Calu3 (cell line): Measurements from ENCODE around the gene PSME3IP1. TPM values are rescaled to one million over a fixed set of nuclear protein-coding genes. Genes with fewer than 3 reads are reported as not detected.

Experiments
- BruUV-seq: library from RNA; stranded (reverse); fragments of 400-500 nt; replicated peaks from 2 replicates; lab custom pipeline; 2021; lab: Mats Ljungman, UMichigan
- CTCF ChIA-PET: fragments of 300-600 bp; sonication (Branson Sonifier 250); formaldehyde crosslinking; loops from one replicate; lab custom pipeline; 2022; ENCODE audit warnings: antibody characterized with exemption; lab: Charles Lee
- DNase-seq: peaks from one replicate; pipeline ENCODE4 v3.0.0; 2022
- H3K27ac Mint-ChIP-seq: one replicate; pipeline ENCODE4 v1.8.0; 2022; ENCODE audit warnings: mixed read lengths; ENCODE audit not compliant: unreplicated experiment
- H3K27me3 Mint-ChIP-seq: one replicate; pipeline ENCODE4 v1.8.0; 2022; ENCODE audit warnings: mixed read lengths; ENCODE audit not compliant: unreplicated experiment
- H3K36me3 Mint-ChIP-seq: one replicate; pipeline ENCODE4 v1.8.0; 2022; ENCODE audit warnings: mild to moderate bottlenecking, moderate library complexity, mixed read lengths; ENCODE audit not compliant: insufficient read depth, unreplicated experiment
- H3K4me1 Mint-ChIP-seq: one replicate; pipeline ENCODE4 v1.8.0; 2022; ENCODE audit warnings: mild to moderate bottlenecking, low read depth, mixed read lengths; ENCODE audit not compliant: unreplicated experiment
- H3K4me3 Mint-ChIP-seq: one replicate; pipeline ENCODE4 v1.8.0; 2022; ENCODE audit warnings: mild to moderate bottlenecking, low read depth, moderate library complexity, mixed read lengths; ENCODE audit not compliant: unreplicated experiment
- H3K9me3 Mint-ChIP-seq: one replicate; pipeline ENCODE4 v1.8.0; 2022; ENCODE audit warnings: low read depth, mixed read lengths; ENCODE audit not compliant: unreplicated experiment
- intact Hi-C: fragments of 100-400 bp; cut with micrococcal nuclease; formaldehyde crosslinking; loops from one replicate; pipeline ENCODE4 v1.10.0; 2022; ENCODE audit not compliant: unreplicated experiment
- total RNA-seq: library from RNA; stranded (reverse); gene quantifications from 2 replicates; pipeline ENCODE4 v1.2.3, GENCODE V29; 2022
- TF ChIP-seq, protein P1 (sequence below): fragments of 200-600 bp; IDR thresholded peaks from one replicate; pipeline ENCODE4 v1.8.0; 2022; ENCODE audit warnings: antibody characterized with exemption; ENCODE audit not compliant: unreplicated experiment

PSME3IP1 gene
- total RNA-seq, 1 experiment from 2014 or later, result 171 TPM

GRCh38 chr16:57125969-57126368 is 59.9 kb downstream of the PSME3IP1 start:
- no peak overlapping the region for H3K4me3 Mint-ChIP-seq
- no peaks in the 10 kb centered on the region for H3K9me3 Mint-ChIP-seq
- H3K27me3 Mint-ChIP-seq, result no peaks in the 10 kb centered on the region
- TF ChIP-seq, protein P1, sequence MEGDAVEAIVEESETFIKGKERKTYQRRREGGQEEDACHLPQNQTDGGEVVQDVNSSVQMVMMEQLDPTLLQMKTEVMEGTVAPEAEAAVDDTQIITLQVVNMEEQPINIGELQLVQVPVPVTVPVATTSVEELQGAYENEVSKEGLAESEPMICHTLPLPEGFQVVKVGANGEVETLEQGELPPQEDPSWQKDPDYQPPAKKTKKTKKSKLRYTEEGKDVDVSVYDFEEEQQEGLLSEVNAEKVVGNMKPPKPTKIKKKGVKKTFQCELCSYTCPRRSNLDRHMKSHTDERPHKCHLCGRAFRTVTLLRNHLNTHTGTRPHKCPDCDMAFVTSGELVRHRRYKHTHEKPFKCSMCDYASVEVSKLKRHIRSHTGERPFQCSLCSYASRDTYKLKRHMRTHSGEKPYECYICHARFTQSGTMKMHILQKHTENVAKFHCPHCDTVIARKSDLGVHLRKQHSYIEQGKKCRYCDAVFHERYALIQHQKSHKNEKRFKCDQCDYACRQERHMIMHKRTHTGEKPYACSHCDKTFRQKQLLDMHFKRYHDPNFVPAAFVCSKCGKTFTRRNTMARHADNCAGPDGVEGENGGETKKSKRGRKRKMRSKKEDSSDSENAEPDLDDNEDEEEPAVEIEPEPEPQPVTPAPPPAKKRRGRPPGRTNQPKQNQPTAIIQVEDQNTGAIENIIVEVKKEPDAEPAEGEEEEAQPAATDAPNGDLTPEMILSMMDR, result no peak
- CTCF ChIA-PET, result no interaction called here
- no TSS peak for BruUV-seq
- DNase-seq, result no peak
- H3K27ac Mint-ChIP-seq, result no peak overlapping the region
- intact Hi-C loops, result no loop called here
- peaks cover 5% of the 10 kb centered on the region for H3K36me3 Mint-ChIP-seq
- no peaks in the 10 kb centered on the region for H3K4me1 Mint-ChIP-seq

- BruUV-seq, result no TSS peak
- H3K27ac Mint-ChIP-seq, result no peak overlapping the region
- no peaks in the 10 kb centered on the region for H3K9me3 Mint-ChIP-seq
- H3K27me3 Mint-ChIP-seq, result no peaks in the 10 kb centered on the region
- CTCF ChIA-PET, result no interaction called here
- H3K4me1 Mint-ChIP-seq, result no peaks in the 10 kb centered on the region
- H3K36me3 Mint-ChIP-seq, result peaks cover 5% of the 10 kb centered on the region
- H3K4me3 Mint-ChIP-seq, result no peak overlapping the region
- no peak for DNase-seq
- intact Hi-C loops, result no loop called here
- TF ChIP-seq, protein P1, result no peak
Observed at GRCh38 chr16:57125376-57125775, 60.5 kb downstream of the PSME3IP1 start.

- no peaks in the 10 kb centered on the region for H3K27me3 Mint-ChIP-seq
- no peak overlapping the region for H3K27ac Mint-ChIP-seq
- TF ChIP-seq, protein P1, result no peak
- CTCF ChIA-PET, result no interaction called here
- no peak for DNase-seq
- H3K4me1 Mint-ChIP-seq, result no peaks in the 10 kb centered on the region
- no peaks in the 10 kb centered on the region for H3K36me3 Mint-ChIP-seq
- no peaks in the 10 kb centered on the region for H3K9me3 Mint-ChIP-seq
- intact Hi-C loops, result no loop called here
- no TSS peak for BruUV-seq
- H3K4me3 Mint-ChIP-seq, result no peak overlapping the region
Observed at GRCh38 chr16:57123974-57124674, 61.7 kb downstream of the PSME3IP1 start.

GRCh38 chr16:57123216-57123973 is 62.4 kb downstream of the PSME3IP1 start:
- BruUV-seq, result no TSS peak
- TF ChIP-seq, protein P1, result no peak
- no peaks in the 10 kb centered on the region for H3K36me3 Mint-ChIP-seq
- DNase-seq, result no peak
- CTCF ChIA-PET, result interaction anchor here (1.2 kb wide), 1 partner anchor 9 kb away, joined by 3 read pairs; no protein-coding TSS in a partner anchor
- H3K9me3 Mint-ChIP-seq, result no peaks in the 10 kb centered on the region
- no peaks in the 10 kb centered on the region for H3K4me1 Mint-ChIP-seq
- H3K27ac Mint-ChIP-seq, result no peak overlapping the region
- no peak overlapping the region for H3K4me3 Mint-ChIP-seq
- no peaks in the 10 kb centered on the region for H3K27me3 Mint-ChIP-seq
- intact Hi-C loops, result no loop called here
